Nephron progenitor cell (in vitro differentiated cells): ENCODE data around the gene SENP6.

Experiments
- DNase-seq: peaks from one replicate; pipeline ENCODE4 v3.0.0; 2021
- H3K27ac Mint-ChIP-seq: 2 replicates; pipeline ENCODE4 v1.8.0; 2021; ENCODE audit warnings: mild to moderate bottlenecking, moderate library complexity, mixed read lengths
- H3K27me3 Mint-ChIP-seq: 2 replicates; pipeline ENCODE4 v1.8.0; 2021; ENCODE audit warnings: mild to moderate bottlenecking, low read depth, mixed read lengths; ENCODE audit not compliant: poor library complexity
- H3K36me3 Mint-ChIP-seq: 2 replicates; pipeline ENCODE4 v1.8.0; 2021; ENCODE audit warnings: low read depth, mixed read lengths
- H3K4me1 Mint-ChIP-seq: 2 replicates; pipeline ENCODE4 v1.8.0; 2021; ENCODE audit warnings: mixed read lengths
- H3K4me3 Mint-ChIP-seq: 2 replicates; pipeline ENCODE4 v1.8.0; 2021; ENCODE audit warnings: mild to moderate bottlenecking, moderate library complexity, mixed read lengths
- H3K9me3 Mint-ChIP-seq: 2 replicates; pipeline ENCODE4 v1.8.0; 2021; ENCODE audit warnings: mild to moderate bottlenecking, moderate library complexity, mixed read lengths
- TF ChIP-seq, protein P1 (sequence below): fragments of 200-600 bp; sonication (generic); IDR thresholded peaks from 2 replicates; pipeline ENCODE4 v1.5.0; 2021; ENCODE audit warnings: antibody characterized with exemption

The SENP6 gene

GRCh38 chr6:75745404-75745803 is 143.7 kb downstream of the SENP6 start:
- H3K4me1 Mint-ChIP-seq, result peaks cover 17% of the 10 kb centered on the region
- TF ChIP-seq, protein P1, sequence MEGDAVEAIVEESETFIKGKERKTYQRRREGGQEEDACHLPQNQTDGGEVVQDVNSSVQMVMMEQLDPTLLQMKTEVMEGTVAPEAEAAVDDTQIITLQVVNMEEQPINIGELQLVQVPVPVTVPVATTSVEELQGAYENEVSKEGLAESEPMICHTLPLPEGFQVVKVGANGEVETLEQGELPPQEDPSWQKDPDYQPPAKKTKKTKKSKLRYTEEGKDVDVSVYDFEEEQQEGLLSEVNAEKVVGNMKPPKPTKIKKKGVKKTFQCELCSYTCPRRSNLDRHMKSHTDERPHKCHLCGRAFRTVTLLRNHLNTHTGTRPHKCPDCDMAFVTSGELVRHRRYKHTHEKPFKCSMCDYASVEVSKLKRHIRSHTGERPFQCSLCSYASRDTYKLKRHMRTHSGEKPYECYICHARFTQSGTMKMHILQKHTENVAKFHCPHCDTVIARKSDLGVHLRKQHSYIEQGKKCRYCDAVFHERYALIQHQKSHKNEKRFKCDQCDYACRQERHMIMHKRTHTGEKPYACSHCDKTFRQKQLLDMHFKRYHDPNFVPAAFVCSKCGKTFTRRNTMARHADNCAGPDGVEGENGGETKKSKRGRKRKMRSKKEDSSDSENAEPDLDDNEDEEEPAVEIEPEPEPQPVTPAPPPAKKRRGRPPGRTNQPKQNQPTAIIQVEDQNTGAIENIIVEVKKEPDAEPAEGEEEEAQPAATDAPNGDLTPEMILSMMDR, result no peak
- H3K9me3 Mint-ChIP-seq, result no peaks in the 10 kb centered on the region
- peaks cover 38% of the 10 kb centered on the region for H3K27me3 Mint-ChIP-seq
- H3K4me3 Mint-ChIP-seq, result no peak overlapping the region
- no peak overlapping the region for H3K27ac Mint-ChIP-seq
- DNase-seq, result no peak
- H3K36me3 Mint-ChIP-seq, result no peaks in the 10 kb centered on the region

- H3K4me3 Mint-ChIP-seq, result no peak overlapping the region
- peaks cover 23% of the 10 kb centered on the region for H3K4me1 Mint-ChIP-seq
- H3K27ac Mint-ChIP-seq, result no peak overlapping the region
- DNase-seq, result no peak
- peaks cover 38% of the 10 kb centered on the region for H3K27me3 Mint-ChIP-seq
- TF ChIP-seq, protein P1, result no peak
- no peaks in the 10 kb centered on the region for H3K9me3 Mint-ChIP-seq
- H3K36me3 Mint-ChIP-seq, result no peaks in the 10 kb centered on the region
Observed at GRCh38 chr6:75746221-75746620, 144.5 kb downstream of the SENP6 start.

DNA sequence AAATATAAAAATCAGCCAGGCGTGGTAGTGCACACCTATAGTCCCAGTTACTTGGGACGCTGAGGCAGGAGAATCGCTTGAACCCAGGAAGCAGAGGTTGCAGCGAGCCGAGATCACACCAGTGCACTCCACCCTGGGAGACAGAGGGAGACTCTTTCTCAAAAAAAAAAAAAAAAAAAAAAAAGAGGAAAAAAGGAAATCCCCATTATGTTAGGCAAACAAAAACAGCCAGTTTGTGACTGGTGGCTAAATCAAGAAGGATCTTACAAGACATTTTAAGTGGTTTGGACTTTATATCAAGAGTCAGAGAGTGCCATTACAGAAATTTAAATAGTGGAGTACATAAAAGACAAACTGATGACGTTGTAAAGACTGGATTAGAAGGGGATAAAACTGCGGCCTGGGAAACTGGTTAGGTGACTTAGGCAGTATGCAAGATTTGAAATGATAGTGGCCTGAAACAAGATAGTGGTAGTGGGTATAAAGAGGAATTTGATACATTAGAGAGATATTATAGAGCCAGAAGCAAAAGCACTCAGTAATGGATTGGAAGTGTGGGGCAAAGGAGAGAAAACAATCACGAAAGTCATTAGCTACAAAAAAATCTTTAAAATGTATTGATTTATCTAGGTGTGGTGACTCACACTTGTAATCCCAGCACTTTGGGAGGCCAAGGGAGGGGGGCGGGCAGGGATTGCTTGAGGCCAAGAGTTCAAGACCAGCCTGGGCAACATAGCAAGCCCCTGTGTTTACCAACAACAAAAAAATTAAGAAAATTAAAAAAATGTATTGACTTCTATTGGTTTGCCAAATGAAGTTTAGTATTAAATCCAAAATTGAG is 145.7 kb downstream of the SENP6 start:
- Mint-ChIP-seq H3K4me1 (peaks cover 25% of the 10 kb centered on the region), H3K9me3 (no peaks in the 10 kb centered on the region), H3K36me3 (no peaks in the 10 kb centered on the region), H3K27me3 (peaks cover 38% of the 10 kb centered on the region), H3K4me3 (peak overlapping the region; percentile 95), H3K27ac (no peak overlapping the region)
- no peak for DNase-seq
- TF ChIP-seq, protein P1, result no peak

DNA sequence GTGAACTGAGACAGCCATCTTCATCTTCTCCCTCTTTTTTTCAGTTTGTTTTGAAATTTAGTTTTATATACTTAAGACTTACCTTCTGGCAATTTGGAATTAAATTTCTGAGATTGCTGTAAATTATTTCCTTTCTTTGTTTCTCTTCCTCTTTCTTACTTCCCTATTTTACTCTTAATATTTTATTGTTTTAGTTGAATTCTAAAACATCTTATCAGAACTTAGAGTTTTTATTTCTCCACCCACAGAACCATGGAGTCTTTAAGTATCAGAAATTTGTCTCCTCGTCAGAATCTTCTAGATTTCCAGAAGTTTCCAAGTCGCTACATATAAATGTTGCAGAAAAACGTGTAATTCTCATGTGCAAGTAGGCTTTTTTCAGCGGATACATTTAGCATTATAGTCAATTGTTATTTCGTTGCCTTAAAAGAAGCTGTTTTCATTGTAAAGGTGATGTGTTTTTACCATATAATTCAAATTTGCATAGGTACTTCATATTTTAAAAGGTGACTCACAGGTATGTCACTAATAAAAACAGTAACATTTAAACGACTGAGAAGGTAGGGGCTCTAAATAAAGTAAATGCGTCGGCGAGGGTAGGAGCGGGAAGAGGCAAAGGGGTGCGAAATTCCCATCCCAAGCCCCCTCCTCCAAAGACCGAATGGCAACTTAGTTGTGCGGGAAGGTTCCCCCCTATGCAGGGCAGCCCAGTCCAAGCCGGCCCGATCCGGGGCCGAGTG is 146.5 kb downstream of the SENP6 start:
- H3K4me1 Mint-ChIP-seq, result peaks cover 25% of the 10 kb centered on the region
- H3K36me3 Mint-ChIP-seq, result no peaks in the 10 kb centered on the region
- H3K27me3 Mint-ChIP-seq, result peaks cover 38% of the 10 kb centered on the region
- peak overlapping the region; percentile 95 for H3K4me3 Mint-ChIP-seq
- TF ChIP-seq, protein P1, result no peak
- no peak overlapping the region for H3K27ac Mint-ChIP-seq
- no peaks in the 10 kb centered on the region for H3K9me3 Mint-ChIP-seq
- no peak for DNase-seq

DNA sequence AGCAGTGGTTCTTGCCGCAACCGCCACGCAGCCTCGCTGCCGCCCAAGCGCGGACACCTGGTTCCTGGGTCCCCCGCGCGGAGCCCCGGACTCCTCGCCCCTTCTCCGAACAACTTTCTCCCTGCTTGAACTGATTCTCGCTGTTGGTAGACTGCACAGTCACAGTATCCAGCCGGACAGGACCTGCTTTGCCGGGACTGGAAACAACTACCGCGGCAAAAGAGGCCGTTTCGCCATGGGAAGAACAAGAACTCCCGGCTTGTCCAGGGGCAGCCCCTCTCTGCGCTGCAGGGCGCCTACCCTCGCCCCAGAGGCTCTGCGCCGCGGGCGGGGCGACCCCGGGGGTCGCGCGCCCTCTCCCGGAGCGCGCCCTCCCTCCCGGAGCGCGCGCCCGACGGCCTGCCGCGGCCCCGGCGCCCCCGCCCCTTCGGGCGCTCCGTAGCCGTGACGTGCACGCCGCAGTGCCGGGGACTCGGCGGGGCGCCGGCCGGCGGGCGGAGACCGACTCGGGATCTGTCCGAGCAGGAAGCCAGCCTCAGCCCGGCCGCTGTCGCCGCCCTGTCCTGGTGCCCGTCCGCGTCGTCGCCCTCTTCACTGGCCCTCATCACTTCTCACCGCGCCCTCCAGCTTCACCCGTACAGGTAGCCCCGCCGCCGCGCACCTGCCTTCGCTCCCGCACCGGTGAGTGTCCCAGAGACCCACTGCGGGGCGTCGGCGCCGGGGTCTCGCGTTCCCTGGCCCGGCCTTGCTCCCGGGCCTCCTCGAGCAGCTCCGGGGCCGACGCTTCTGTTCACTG is 147.3 kb downstream of the SENP6 start, which contains the start of gene MYO6:
Gene MYO6 (plus strand): TSS at position 497 of the 796 bp plus-strand sequence. CDS start 68,309 bp downstream, outside the sequence.
- TF ChIP-seq, protein P1, result no peak
- peaks cover 33% of the 10 kb centered on the region for H3K27me3 Mint-ChIP-seq
- peak within 1 kb of the TSS; percentile 94 for H3K27ac Mint-ChIP-seq
- no peaks in the 10 kb centered on the region for H3K9me3 Mint-ChIP-seq
- H3K4me3 Mint-ChIP-seq, result peak within 1 kb of the TSS; percentile 95
- H3K4me1 Mint-ChIP-seq, result peaks cover 25% of the 10 kb centered on the region
- no peaks in the 10 kb centered on the region for H3K36me3 Mint-ChIP-seq
- DNase-seq, result peak; percentile 85
